Muscle of back (tissue), 11 donors: ENCODE data around the gene RSPH9. TPM values are rescaled to one million over a fixed set of nuclear protein-coding genes. Genes with fewer than 3 reads are reported as not detected.

Experiments
- DNase-seq, 3 donors: peaks; one replicate each; pipeline versions ENCODE4 v3.0.0 to v3.0.0-alpha.2; 2013
- polyA plus RNA-seq, 10 donors: library from polyadenylated mRNA; unstranded; fragments of 120-200 nt; gene quantifications; one replicate each; pipeline ENCODE4 v1.2.1, GENCODE V29; 2013; ENCODE audit not compliant: insufficient read length in 10 of 10

Gene RSPH9
- polyA plus RNA-seq, 10 donors = 0.28 to 1.1 (median 0.70) TPM

- DNase-seq = no peak
Measured at GRCh38 chr6:43707767-43708166, 62.9 kb downstream of the RSPH9 start.

GRCh38 chr6:43708860-43709653, 64.2 kb downstream of the RSPH9 start:
- peak in 1 of 3 donors; percentile 74 for DNase-seq

GRCh38 chr6:43709654-43710303, 64.9 kb downstream of the RSPH9 start:
- peak in 1 of 3 donors; percentile 39 for DNase-seq

GRCh38 chr6:43710576-43710975, 65.7 kb downstream of the RSPH9 start:
- peak in 1 of 3 donors; percentile 52 for DNase-seq

GRCh38 chr6:43712579-43712978, 67.7 kb downstream of the RSPH9 start:
- peak in 1 of 3 donors; percentile 77 for DNase-seq

GRCh38 chr6:43713643-43714310, 68.9 kb downstream of the RSPH9 start:
- DNase-seq = no peak

GRCh38 chr6:43714311-43715055, 69.6 kb downstream of the RSPH9 start:
- DNase-seq = peak in 1 of 3 donors; percentile 86

GRCh38 chr6:43715056-43715788, 70.4 kb downstream of the RSPH9 start:
- DNase-seq = peak in 1 of 3 donors; percentile 80

GRCh38 chr6:43716099-43716498, 71.3 kb downstream of the RSPH9 start:
- DNase-seq = peak; percentile 53 to 93 (median 85)

- DNase-seq = no peak
Measured at GRCh38 chr6:43717389-43717788, 72.6 kb downstream of the RSPH9 start.

GRCh38 chr6:43717822-43718221, 73.0 kb downstream of the RSPH9 start:
- DNase-seq = peak in 1 of 3 donors; percentile 59

- no peak for DNase-seq
Measured at GRCh38 chr6:43718387-43719105, 73.7 kb downstream of the RSPH9 start.

- no peak for DNase-seq
Measured at GRCh38 chr6:43719511-43719910, 74.7 kb downstream of the RSPH9 start.

- DNase-seq = no peak
Measured at GRCh38 chr6:43720999-43721398, 76.2 kb downstream of the RSPH9 start.

Other genes with a start within 250 kb of the RSPH9 start
- gene ABCC10, start 217.5 kb upstream of the RSPH9 start, polyA plus RNA-seq = 10 to 100 TPM in 9 of 10 donors, 1 to 10 TPM in 1; 9.8 to 19.7 (median 13.7) TPM
- 1 to 10 TPM; 1.4 to 4.3 (median 2.1) TPM for gene DLK2, start 189.5 kb upstream of the RSPH9 start, polyA plus RNA-seq
- 10 to 100 TPM; 17.8 to 35.8 (median 25.1) TPM for gene TJAP1, start 167.5 kb upstream of the RSPH9 start, polyA plus RNA-seq
- under 1 TPM; 0.10 to 0.26 (median 0.15) TPM for gene LRRC73, start 134.7 kb upstream of the RSPH9 start, polyA plus RNA-seq
- gene YIPF3, start 128.1 kb upstream of the RSPH9 start, polyA plus RNA-seq = 100 to 1,000 TPM in 1 of 10 donors, 10 to 100 TPM in 9; 75.0 to 103 (median 83.3) TPM
- 10 to 100 TPM; 13.6 to 22.3 (median 17.0) TPM for gene POLR1C, start 127.9 kb upstream of the RSPH9 start, polyA plus RNA-seq
- gene XPO5, start 69.0 kb upstream of the RSPH9 start, polyA plus RNA-seq = 10 to 100 TPM; 19.8 to 37.0 (median 28.1) TPM
- gene POLH, start 68.9 kb upstream of the RSPH9 start, polyA plus RNA-seq = 10 to 100 TPM; 10.4 to 17.9 (median 12.8) TPM
- 10 to 100 TPM; 29.3 to 57.9 (median 36.7) TPM for gene GTPBP2, start 15.8 kb upstream of the RSPH9 start, polyA plus RNA-seq
- gene MAD2L1BP, start 9.2 kb upstream of the RSPH9 start, polyA plus RNA-seq = 10 to 100 TPM; 16.0 to 19.8 (median 17.4) TPM
- 10 to 100 TPM; 25.5 to 33.5 (median 29.8) TPM for gene MRPS18A, start 42.8 kb downstream of the RSPH9 start, polyA plus RNA-seq
- 100 to 1,000 TPM in 1 of 10 donors, 10 to 100 TPM in 9; 59.9 to 105 (median 69.1) TPM for gene VEGFA, start 125.2 kb downstream of the RSPH9 start, polyA plus RNA-seq